H1 (cell line): ENCODE data around the gene RANBP17. TPM values are rescaled to one million over a fixed set of nuclear protein-coding genes. Genes with fewer than 3 reads are reported as not detected.

Experiments
- CTCF ChIA-PET: fragments of 300-600 bp; sonication (Branson Sonifier 250); formaldehyde crosslinking; loops from one replicate; lab custom pipeline; 2021; ENCODE audit not compliant: partially characterized antibody; lab: Charles Lee
- POLR2A ChIA-PET: fragments of 300-600 bp; sonication (Branson Sonifier 250); formaldehyde crosslinking; loops from one replicate; lab custom pipeline; 2021; ENCODE audit warnings: inconsistent platforms; ENCODE audit not compliant: partially characterized antibody; lab: Charles Lee
- DNase-seq, 2 experiments: peaks; one replicate each; pipeline versions ENCODE4 v3.0.0 to v3.0.0-alpha.2; 2010 to 2022; ENCODE audit warnings: low spot score in 2 of 2, low read depth in 1 of 2, mixed read lengths in 1 of 2
- FAIRE-seq: peaks from 2 replicates; lab custom pipeline; 2011; peaks lifted over from hg19 to GRCh38; lab: Jason Lieb, UNC
- H2AFZ ChIP-seq: 2 replicates; pipeline ENCODE4 v1.8.1; 2012; ENCODE audit warnings: low read length, inconsistent platforms
- H2AK5ac ChIP-seq: 2 replicates; pipeline ENCODE4 v1.6.1; 2013; ENCODE audit warnings: low read depth, low read length
- H2BK120ac ChIP-seq: replicated peaks from 2 replicates; pipeline ENCODE3; 2013; ENCODE audit warnings: low read depth, low read length, inconsistent platforms
- H2BK12ac ChIP-seq: 2 replicates; pipeline ENCODE4 v1.6.1; 2013; ENCODE audit warnings: low read depth, low read length
- H2BK15ac ChIP-seq: 2 replicates; pipeline ENCODE4 v1.6.1; 2013; ENCODE audit warnings: low read length
- H2BK20ac ChIP-seq: 2 replicates; pipeline ENCODE4 v1.6.1; 2013; ENCODE audit warnings: low read length
- H2BK5ac ChIP-seq: 2 replicates; pipeline ENCODE4 v1.6.1; 2013; ENCODE audit warnings: low read depth, low read length
- H3K14ac ChIP-seq: 2 replicates; pipeline ENCODE4 v1.6.1; 2013; ENCODE audit warnings: inconsistent platforms; ENCODE audit not compliant: insufficient read length
- H3K18ac ChIP-seq: 2 replicates; pipeline ENCODE4 v1.6.1; 2013; ENCODE audit warnings: low read length; ENCODE audit errors: extremely low read depth
- H3K23ac ChIP-seq: 2 replicates; pipeline ENCODE4 v1.6.1; 2013; ENCODE audit warnings: inconsistent platforms; ENCODE audit not compliant: insufficient read length
- H3K23me2 ChIP-seq: 2 replicates; pipeline ENCODE4 v1.6.1; 2013; ENCODE audit warnings: low read depth, low read length
- H3K27ac ChIP-seq: 2 replicates; pipeline ENCODE4 v1.6.1; 2011; ENCODE audit warnings: low read depth, low read length, inconsistent platforms
- H3K27me3 ChIP-seq, 4 experiments: replicated peaks in 1 of 4; 1 replicate in 1 of 4; 2 replicates in 3 of 4; pipeline versions ENCODE4 v1.6.1 to v1.8.1; 2011 to 2013; ENCODE audit warnings: low read length in 3 of 4, mild to moderate bottlenecking in 3 of 4, inconsistent platforms in 2 of 4, mixed read lengths in 2 of 4, moderate library complexity in 1 of 4; ENCODE audit not compliant: control insufficient read depth in 3 of 4, insufficient read depth in 3 of 4; ENCODE audit errors: extremely low read depth in 1 of 4
- H3K36me3 ChIP-seq, 4 experiments: 2 replicates each; pipeline versions ENCODE4 v1.6.1 to v1.8.1; 2011 to 2013; ENCODE audit warnings: mild to moderate bottlenecking in 4 of 4, low read length in 3 of 4, moderate library complexity in 2 of 4, control low read depth in 1 of 4, inconsistent platforms in 1 of 4; ENCODE audit not compliant: insufficient read depth in 4 of 4, control insufficient read depth in 2 of 4
- H3K4ac ChIP-seq: replicated peaks from 2 replicates; pipeline ENCODE3; 2013; ENCODE audit warnings: low read length, low read depth, mixed read lengths, inconsistent platforms; ENCODE audit not compliant: insufficient read length
- H3K4me1 ChIP-seq, 4 experiments: replicated peaks in 1 of 4; 1 replicate in 1 of 4; 2 replicates in 3 of 4; pipeline versions ENCODE4 v1.6.1 to v1.8.1; 2011 to 2013; ENCODE audit warnings: low read length in 3 of 4, inconsistent platforms in 2 of 4, mixed read lengths in 1 of 4; ENCODE audit not compliant: insufficient read depth in 4 of 4, control insufficient read depth in 3 of 4
- H3K4me2 ChIP-seq, 2 experiments: 2 replicates each; pipeline versions ENCODE4 v1.6.1 to v1.8.1; 2011 to 2013; ENCODE audit warnings: low read depth in 2 of 2, low read length in 2 of 2, control low read depth in 1 of 2, inconsistent platforms in 1 of 2, mild to moderate bottlenecking in 1 of 2; ENCODE audit not compliant: insufficient read depth in 1 of 2
- H3K4me3 ChIP-seq, 4 experiments: fragments of 200-600, 300-600 bp in 1 of 4; sonication (generic), shearing (Covaris generic), sonication (Bioruptor Twin) in 1 of 4; 2 replicates each; pipeline versions ENCODE4 v1.5.1 to v1.8.1; 2011 to 2016; ENCODE audit warnings: low read length in 4 of 4, low read depth in 3 of 4, control low read depth in 2 of 4, inconsistent platforms in 2 of 4, mild to moderate bottlenecking in 2 of 4, mixed read lengths in 1 of 4, moderate library complexity in 1 of 4; ENCODE audit not compliant: insufficient read depth in 2 of 4; ENCODE audit errors: extremely low read depth in 1 of 4
- H3K56ac ChIP-seq: replicated peaks from 2 replicates; pipeline ENCODE3; 2013; ENCODE audit warnings: low read depth, mild to moderate bottlenecking, mixed read lengths, low read length, inconsistent platforms; ENCODE audit not compliant: insufficient read length
- H3K79me1 ChIP-seq: 2 replicates; pipeline ENCODE4 v1.6.1; 2013; ENCODE audit warnings: low read depth, low read length, control low read depth
- H3K79me2 ChIP-seq, 2 experiments: 2 replicates each; pipeline versions ENCODE4 v1.6.1 to v1.8.1; 2012 to 2013; ENCODE audit warnings: low read length in 2 of 2, mild to moderate bottlenecking in 2 of 2, inconsistent platforms in 1 of 2; ENCODE audit not compliant: insufficient read depth in 2 of 2, control insufficient read depth in 1 of 2
- H3K9ac ChIP-seq, 4 experiments: replicated peaks in 1 of 4; 1 replicate in 1 of 4; 2 replicates in 3 of 4; pipeline versions ENCODE4 v1.6.1 to v1.8.1; 2011 to 2013; ENCODE audit warnings: low read depth in 3 of 4, low read length in 3 of 4, control low read depth in 2 of 4, mild to moderate bottlenecking in 2 of 4, moderate library complexity in 2 of 4, inconsistent platforms in 1 of 4; ENCODE audit errors: extremely low read depth in 1 of 4
- H3K9me3 ChIP-seq, 2 experiments: 2 replicates each; pipeline versions ENCODE4 v1.6.1 to v1.8.1; 2012 to 2013; ENCODE audit warnings: mild to moderate bottlenecking in 2 of 2, moderate library complexity in 2 of 2, control low read depth in 1 of 2, inconsistent platforms in 1 of 2, low read depth in 1 of 2, low read length in 1 of 2, mixed read lengths in 1 of 2; ENCODE audit not compliant: insufficient read depth in 2 of 2
- H4K20me1 ChIP-seq, 2 experiments: replicated peaks in 1 of 2; 2 replicates each; pipeline versions ENCODE3 to v1.8.1; 2011 to 2013; ENCODE audit warnings: inconsistent platforms in 2 of 2, low read length in 2 of 2, mild to moderate bottlenecking in 1 of 2; ENCODE audit not compliant: insufficient read depth in 2 of 2, control insufficient read depth in 1 of 2
- H4K5ac ChIP-seq: 2 replicates; pipeline ENCODE4 v1.6.1; 2013; ENCODE audit warnings: low read length, low read depth, mixed read lengths, inconsistent platforms; ENCODE audit not compliant: insufficient read length
- H4K8ac ChIP-seq: 2 replicates; pipeline ENCODE4 v1.8.0; 2013; ENCODE audit warnings: mild to moderate bottlenecking, moderate library complexity, low read length, inconsistent platforms; ENCODE audit not compliant: insufficient read depth; ENCODE audit errors: extremely low read depth
- H4K91ac ChIP-seq: replicated peaks from 2 replicates; pipeline ENCODE3; 2013; ENCODE audit warnings: low read length, mixed read lengths, inconsistent platforms; ENCODE audit not compliant: insufficient read length
- ASH2L ChIP-seq: fragments of 200-600, 300-600 bp; sonication (generic); IDR thresholded peaks from one replicate; pipeline ENCODE4 v1.7.1; 2017; ENCODE audit warnings: low read length
- HDAC2 ChIP-seq, 2 experiments: fragments of 300-600 bp in 1 of 2; sonication (generic) in 1 of 2; IDR thresholded peaks; 2 replicates each; pipeline ENCODE4 v1.6.1; 2011 to 2012; ENCODE audit warnings: low read depth in 2 of 2, low read length in 2 of 2, mild to moderate bottlenecking in 2 of 2, moderate library complexity in 2 of 2, borderline replicate concordance in 1 of 2, inconsistent platforms in 1 of 2
- JUND ChIP-seq: IDR thresholded peaks from 2 replicates; pipeline ENCODE4 v1.6.1; 2011; ENCODE audit warnings: mild to moderate bottlenecking, improper control_type of control experiment, low read length
- NANOG ChIP-seq: IDR thresholded peaks from 2 replicates; pipeline ENCODE4 v1.6.1; 2011; ENCODE audit warnings: low read length, low read depth, mild to moderate bottlenecking, inconsistent platforms; ENCODE audit not compliant: insufficient read depth, poor library complexity, severe bottlenecking
- SIN3A ChIP-seq, 2 experiments: IDR thresholded peaks in 1 of 2; conservative IDR thresholded peaks in 1 of 2; 2 replicates each; pipeline ENCODE4 v1.6.1; 2011 to 2012; ENCODE audit warnings: low read length in 2 of 2, improper control_type of control experiment in 1 of 2, low read depth in 1 of 2, mild to moderate bottlenecking in 1 of 2
- TAF7 ChIP-seq: optimal IDR thresholded peaks from 2 replicates; pipeline ENCODE3; 2011; ENCODE audit warnings: low read depth, mild to moderate bottlenecking, inconsistent platforms, low read length, moderate library complexity, borderline replicate concordance
- TEAD4 ChIP-seq: IDR thresholded peaks from 2 replicates; pipeline ENCODE4 v1.6.1; 2012; ENCODE audit warnings: low read depth, low read length, inconsistent platforms, mixed read lengths
- YY1 ChIP-seq: IDR thresholded peaks from 2 replicates; pipeline ENCODE4 v1.6.1; 2011; ENCODE audit warnings: low read depth, mild to moderate bottlenecking, low read length
- WGBS, 2 experiments: shearing (Covaris generic) in 1 of 2; methylation state at CpG; one replicate each; pipeline versions ENCODE4 v1.1.6 to v1.1.7; 2013 to 2015; ENCODE audit warnings: low lambda C conversion rate in 2 of 2, mixed read lengths in 2 of 2, inconsistent platforms in 1 of 2, low coverage in 1 of 2, missing lambda C conversion rate in 1 of 2; ENCODE audit not compliant: insufficient replicate concordance in 2 of 2, insufficient coverage in 1 of 2, insufficient read length in 1 of 2; ENCODE audit errors: extremely low coverage in 1 of 2, missing lambda C conversion rate in 1 of 2; 5-methylcytosine and 5-hydroxymethylcytosine counted together
- polyA plus RNA-seq, 7 experiments: library from polyadenylated mRNA; depleted of rRNA in 3 of 7; stranded (reverse) in 5 of 7; unstranded in 2 of 7; fragments of >200 nt in 5 of 7; fragments of 200-250 nt in 2 of 7; gene quantifications; 1 replicate in 5 of 7; 2 replicates in 1 of 7; 4 replicates in 1 of 7; pipeline versions ENCODE4 v1.2.1 to v1.2.3, GENCODE V29; 2011 to 2013; ENCODE audit warnings: missing spikeins in 2 of 7, mixed read lengths in 2 of 7
- total RNA-seq: library from RNA; stranded (reverse); fragmentation: NEBNext Ultra II Directional; extraction: Animal tissue kit (Norgen Biotek cat#: 25700); gene quantifications from 2 replicates; pipeline ENCODE4 v1.2.1, GENCODE V29; 2021
- TF ChIP-seq, protein P1 (sequence below): IDR thresholded peaks from 2 replicates; pipeline ENCODE4 v1.6.1; 2012; ENCODE audit warnings: inconsistent platforms

RANBP17 gene
- total and polyA plus RNA-seq, 2 of the 8 experiments (the other 6 are each of a cell fraction or from before 2014, with no cell fraction given) = 8.6 to 21.3 TPM

DNA sequence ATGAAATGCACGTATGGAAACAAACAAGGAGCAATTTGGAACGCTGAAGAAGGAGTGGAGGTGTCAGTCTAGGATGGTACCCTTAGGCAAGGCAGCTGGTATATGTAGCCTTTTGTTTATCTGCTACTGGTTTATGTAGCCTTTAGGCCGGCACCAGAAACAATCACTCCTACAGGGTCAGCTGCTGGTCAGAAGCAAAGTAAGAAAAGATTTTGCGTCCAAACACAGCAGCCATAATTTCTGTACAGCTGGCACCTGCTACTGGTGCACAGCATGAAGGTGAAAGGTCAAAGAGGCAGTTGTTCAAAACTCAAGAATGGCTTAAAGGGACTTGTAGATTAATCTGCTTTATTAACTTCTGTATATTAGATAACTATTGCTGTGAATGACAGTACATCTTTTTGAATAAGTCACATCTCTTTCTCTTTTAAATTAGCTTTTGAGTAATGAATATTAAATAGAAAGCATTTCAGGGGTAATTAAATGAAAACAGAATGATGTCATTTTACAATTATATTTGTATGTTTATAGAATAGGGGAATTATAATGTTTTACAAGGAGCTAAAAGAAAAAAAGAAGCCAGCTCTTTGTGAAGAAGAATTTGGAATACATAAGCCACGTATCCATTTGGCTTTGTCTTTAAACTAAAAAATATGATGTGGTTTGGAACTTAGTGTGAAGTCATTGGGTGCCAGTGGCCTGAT is 414.2 kb downstream of the RANBP17 start:
- WGBS, 2 experiments = 74% methylated on average over 5 of the region's 5 CpGs; no CpG with 5 or more reads in 1 of the 2 experiments
- H4K5ac ChIP-seq = no peak overlapping the region
- no peaks in the 10 kb centered on the region; the same call in 1 of the 2 replicates for H3K23me2 ChIP-seq
- no peaks in the 10 kb centered on the region for H3K79me1 ChIP-seq
- no peak overlapping the region for H2BK120ac ChIP-seq
- no peak overlapping the region for H3K56ac ChIP-seq
- no peak overlapping the region for H2AK5ac ChIP-seq
- H3K9ac ChIP-seq = no peak overlapping the region
- DNase-seq (no peak), FAIRE-seq (no peak)
- H3K4me3 ChIP-seq = no peak overlapping the region
- ChIA-PET POLR2A (no interaction called here), CTCF (interaction anchor here (0.6 to 2.3 kb wide), 4 partner anchors 19 to 64 kb away, joined by 3 to 9 read pairs (median 5); no protein-coding TSS in a partner anchor)
- H4K8ac ChIP-seq = no peak overlapping the region
- TF ChIP-seq YY1 (no peak), TAF7 (no peak), NANOG (no peak), ASH2L (no peak), JUND (no peak), SIN3A (conservative IDR thresholded peaks at IDR 0.05 in 1 of 2, IDR thresholded peaks at IDR 0.05 in 1 of 2; ENCODE audit: low read depth in 1 of 2, low read length in 2 of 2) (no peak), TEAD4 (no peak), HDAC2 (IDR thresholded peaks at IDR 0.05; ENCODE audit: borderline replicate concordance in 1 of 2, low read depth in 2 of 2, low read length in 2 of 2) (no peak)
- TF ChIP-seq, protein P1, sequence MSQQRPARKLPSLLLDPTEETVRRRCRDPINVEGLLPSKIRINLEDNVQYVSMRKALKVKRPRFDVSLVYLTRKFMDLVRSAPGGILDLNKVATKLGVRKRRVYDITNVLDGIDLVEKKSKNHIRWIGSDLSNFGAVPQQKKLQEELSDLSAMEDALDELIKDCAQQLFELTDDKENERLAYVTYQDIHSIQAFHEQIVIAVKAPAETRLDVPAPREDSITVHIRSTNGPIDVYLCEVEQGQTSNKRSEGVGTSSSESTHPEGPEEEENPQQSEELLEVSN = no peak
- H3K18ac ChIP-seq = no peak overlapping the region
- no peak overlapping the region for H3K4ac ChIP-seq
- no peak overlapping the region for H2AFZ ChIP-seq
- no peaks in the 10 kb centered on the region for H4K20me1 ChIP-seq
- no peak overlapping the region for H2BK20ac ChIP-seq
- H3K27ac ChIP-seq = no peak overlapping the region
- H2BK5ac ChIP-seq = no peak overlapping the region
- H2BK12ac ChIP-seq = no peak overlapping the region
- peaks cover 0 to 3% (median 0%) of the 10 kb centered on the region in 4 experiments; a peak in 1 of 7 replicates for H3K4me1 ChIP-seq
- H2BK15ac ChIP-seq = no peak overlapping the region
- no peak overlapping the region for H3K14ac ChIP-seq
- no peaks in the 10 kb centered on the region for H3K9me3 ChIP-seq
- no peaks in the 10 kb centered on the region for H3K27me3 ChIP-seq
- no peaks in the 10 kb centered on the region for H3K79me2 ChIP-seq
- no peak overlapping the region for H4K91ac ChIP-seq
- H3K36me3 ChIP-seq = no peaks in the 10 kb centered on the region
- H3K4me2 ChIP-seq = 0 out of 4 replicates have a peak overlapping the region, but pooled peaks of 1 of the 2 experiments have one; percentile 6
- no peak overlapping the region for H3K23ac ChIP-seq
